GM18873 (cell line): ENCODE data around the gene ATP8B1.

Experiments
- ATAC-seq: cut with Tn5 transposase; IDR thresholded peaks from one replicate; pipeline ENCODE4 v1.9.1; 2021; ENCODE audit warnings: mild to moderate bottlenecking, moderate library complexity, moderate number of reproducible peaks; ENCODE audit not compliant: unreplicated experiment, low FRiP score

ATP8B1 gene

GRCh38 chr18:57819671-57820460 lies 16.8 kb upstream of the ATP8B1 start:
- ATAC-seq: no peak

- ATAC-seq: no peak
Measured at GRCh38 chr18:57819119-57819518, 16.0 kb upstream of the ATP8B1 start.

GRCh38 chr18:57816208-57816954 lies 13.3 kb upstream of the ATP8B1 start:
- ATAC-seq: no peak

DNA sequence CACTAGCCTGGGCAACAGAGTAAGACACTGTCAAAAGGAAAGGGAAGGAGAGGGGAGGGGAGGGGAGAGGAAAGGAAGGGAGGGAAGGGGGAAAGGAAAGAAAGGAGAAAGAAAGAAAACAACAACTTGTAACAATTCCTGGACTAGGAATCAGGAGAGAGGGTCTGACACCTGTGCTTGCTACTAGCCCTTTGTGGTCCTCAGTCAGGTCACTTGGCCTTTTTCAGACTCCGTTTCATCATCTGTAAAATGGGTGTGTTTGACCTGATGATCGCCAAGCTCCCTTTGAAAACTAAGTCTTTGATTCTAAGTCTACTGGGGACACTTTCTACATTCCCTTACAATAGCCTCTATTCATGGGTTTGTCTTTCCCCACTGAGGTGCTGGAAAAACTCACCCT lies 11.4 kb upstream of the ATP8B1 start:
- no peak for ATAC-seq

DNA sequence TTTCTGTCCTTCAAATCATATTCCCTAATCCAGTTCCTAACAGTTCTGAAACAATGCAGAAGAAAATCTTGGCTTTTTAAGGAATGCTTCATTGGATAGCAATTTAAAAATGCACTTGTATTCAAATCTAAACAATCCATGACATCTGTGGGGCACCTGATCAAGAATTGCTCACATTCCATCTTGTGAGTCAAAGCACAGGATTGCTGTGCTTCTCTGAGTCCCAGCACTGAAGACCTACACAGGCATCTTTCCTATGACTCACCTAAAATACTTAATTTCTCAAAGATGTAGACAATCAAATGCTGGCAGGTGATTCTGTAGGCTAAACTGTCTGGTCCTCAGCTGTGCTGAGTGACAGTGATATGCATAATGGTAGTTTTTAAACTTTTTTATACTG lies 10.1 kb upstream of the ATP8B1 start:
- ATAC-seq: no peak

GRCh38 chr18:57812126-57812477 lies 9.0 kb upstream of the ATP8B1 start:
- ATAC-seq: no peak

DNA sequence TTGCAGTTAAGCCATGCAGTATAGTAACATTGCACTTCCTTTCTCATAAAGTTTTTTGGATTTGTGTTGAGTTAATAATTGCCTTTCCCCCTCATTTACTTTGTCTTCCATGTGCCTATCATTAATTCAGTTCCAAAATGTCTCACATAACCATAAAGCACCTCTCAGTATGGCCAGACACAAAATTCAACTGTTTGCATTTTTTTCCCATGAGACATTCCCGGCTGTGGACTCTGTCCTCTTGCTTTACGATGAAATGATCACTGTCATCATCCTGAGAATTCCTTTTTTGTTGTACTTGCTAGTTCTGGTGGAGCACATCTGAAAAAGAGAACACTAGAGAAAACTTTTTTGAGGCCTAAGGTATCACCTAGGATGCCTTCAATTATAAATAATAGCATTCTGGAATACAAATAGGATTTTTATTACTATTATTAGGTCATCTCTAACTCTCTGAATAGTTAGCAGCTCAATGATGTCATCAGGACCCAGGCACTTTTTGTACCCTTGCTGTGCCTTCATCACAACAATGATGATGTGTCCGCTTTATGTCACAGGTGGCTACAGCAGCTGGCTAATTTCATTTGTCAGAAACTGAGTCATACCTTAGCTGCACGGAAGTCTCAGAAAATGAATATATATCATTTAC lies 8.5 kb upstream of the ATP8B1 start:
- no peak for ATAC-seq

DNA sequence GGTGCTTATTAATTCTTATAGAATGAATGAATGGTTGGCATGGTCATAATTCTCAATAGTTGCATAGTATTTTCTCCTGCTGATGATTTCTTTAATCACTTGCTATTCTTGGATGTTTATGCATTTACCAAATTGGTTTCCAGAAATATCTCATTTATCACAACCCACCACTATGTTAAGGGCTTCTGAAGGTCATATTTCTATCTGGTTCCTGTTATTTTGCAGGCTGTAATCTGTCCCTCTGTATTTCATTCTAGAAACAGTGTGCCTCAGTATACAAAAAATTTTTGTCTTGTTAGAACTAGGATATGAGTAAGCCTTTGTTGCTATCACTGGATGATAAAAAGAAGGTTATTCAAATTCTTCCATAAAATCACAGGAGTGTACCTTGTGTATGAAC lies 6.1 kb upstream of the ATP8B1 start:
- ATAC-seq: no peak

GRCh38 chr18:57807336-57808117 lies 4.4 kb upstream of the ATP8B1 start:
- ATAC-seq: no peak

DNA sequence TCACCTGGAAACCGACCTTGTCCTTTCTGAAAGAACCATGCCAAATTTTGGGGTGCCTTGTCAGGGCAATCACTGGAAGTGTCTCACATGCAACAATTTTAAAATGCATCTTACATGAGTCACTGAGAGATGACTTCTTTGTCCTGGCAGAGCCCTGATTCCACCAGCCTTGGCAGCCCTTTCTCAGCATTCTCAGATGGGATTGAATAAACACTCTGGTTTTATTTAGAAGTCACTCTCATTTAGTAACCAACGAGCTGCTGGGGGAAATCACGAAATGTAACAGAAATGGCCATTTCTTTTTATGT lies 3.8 kb upstream of the ATP8B1 start:
- no peak for ATAC-seq

- no peak for ATAC-seq
Measured at GRCh38 chr18:57806201-57806977, 3.3 kb upstream of the ATP8B1 start.

GRCh38 chr18:57805117-57805516 lies 2.0 kb upstream of the ATP8B1 start:
- no peak for ATAC-seq

DNA sequence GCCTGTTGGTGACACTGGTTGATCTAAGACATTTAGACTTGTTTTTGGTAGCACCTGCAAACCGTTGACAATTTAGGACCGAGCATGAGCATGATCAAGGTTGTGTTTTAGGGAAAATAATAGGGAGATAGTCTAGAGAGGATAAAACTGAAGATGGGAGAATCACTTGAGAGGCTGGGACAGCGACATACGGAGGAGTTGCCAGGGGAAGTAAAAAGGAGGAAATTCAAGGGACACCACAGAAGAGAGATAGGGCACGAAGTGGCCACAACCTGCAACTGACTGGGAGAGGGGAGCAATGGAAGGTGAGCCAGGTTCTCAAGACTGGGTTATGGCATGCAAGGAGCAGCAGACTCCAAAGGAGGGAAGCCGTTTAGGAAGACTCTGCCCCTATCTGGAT lies 1.4 kb upstream of the ATP8B1 start:
- ATAC-seq: no peak

DNA sequence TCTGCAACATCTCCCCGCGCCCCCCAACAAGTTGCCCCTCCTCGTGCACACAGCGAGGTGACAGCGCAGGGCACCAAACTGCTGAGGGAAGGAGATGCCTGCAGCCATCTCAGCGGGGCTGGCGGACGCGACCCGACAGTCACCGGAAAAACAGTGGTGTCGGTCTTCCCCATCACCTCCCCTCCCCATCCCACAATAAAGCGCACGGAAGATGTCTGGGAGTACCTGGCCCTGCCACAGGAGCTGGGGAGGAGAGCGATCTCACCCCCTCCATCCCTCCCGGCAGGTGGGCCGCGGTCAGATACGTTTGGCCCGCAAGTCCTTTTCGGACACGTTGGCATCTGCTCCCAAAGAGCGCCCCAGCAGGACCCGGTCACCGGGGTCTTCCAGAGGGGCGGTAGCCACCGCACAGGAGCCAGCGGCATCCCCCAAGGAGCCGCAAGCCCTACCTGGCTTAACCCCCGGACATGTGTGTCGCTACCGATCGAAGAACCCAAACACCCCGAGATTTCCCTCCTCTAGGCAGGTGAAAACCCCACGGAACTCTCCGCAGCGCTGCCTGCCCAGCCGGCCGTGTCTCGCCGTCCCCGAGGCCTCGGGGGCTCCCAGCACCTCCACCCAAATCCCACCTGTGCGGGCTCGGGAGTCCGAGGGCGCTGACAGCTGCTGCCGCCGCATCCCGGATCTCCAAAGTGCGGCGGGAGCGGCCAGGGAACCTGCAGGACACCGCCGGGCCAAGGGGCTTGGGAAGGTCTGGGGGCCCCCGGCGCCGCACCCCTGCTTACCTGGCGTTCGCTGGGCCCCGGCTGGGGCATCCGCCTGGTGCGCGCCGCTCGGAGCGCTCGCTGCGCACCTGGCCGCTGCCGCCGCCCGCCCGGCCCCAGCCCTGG lies 657 bp downstream of the ATP8B1 start:
- ATAC-seq: no peak

DNA sequence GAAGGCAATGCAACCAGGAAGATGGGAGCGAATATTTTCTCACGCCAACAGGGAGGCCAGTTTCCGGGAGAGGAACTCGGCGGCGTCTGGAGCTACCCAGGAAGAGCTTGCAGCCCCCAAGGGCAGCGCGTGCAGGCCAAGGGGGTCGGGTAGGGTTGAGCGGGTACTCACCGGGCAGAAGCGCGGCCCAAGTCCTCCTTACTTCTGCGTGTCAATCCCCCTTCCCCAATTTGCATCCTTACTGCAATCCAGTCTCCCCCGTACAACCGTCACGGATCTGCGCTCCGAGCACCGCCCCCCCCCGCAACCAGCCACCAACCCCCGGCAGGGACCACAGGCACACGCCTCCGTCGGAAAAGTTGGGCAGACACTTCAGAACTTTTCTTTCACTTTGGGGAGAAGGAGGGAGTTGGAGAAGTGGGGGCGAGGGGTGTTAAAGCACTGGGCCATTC lies 1.3 kb downstream of the ATP8B1 start:
- ATAC-seq: no peak

DNA sequence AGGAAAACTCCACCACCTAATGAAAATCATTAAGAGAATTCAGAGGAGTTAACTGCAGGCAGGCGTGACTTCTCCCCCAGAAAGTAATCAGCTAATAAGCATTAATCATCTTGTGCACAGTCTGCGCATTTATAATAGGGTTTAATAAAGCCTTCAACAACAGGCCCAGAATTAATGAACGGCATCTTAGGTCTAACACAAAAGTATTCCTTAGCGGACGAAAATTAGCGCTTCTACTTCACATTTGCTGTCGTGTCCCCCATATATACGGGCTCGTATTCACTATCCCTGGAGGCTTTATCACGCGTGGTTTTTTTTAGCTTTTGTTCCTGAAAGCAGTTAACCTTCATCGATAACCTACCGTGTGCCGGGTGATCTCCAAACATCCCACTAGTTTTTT lies 1.8 kb downstream of the ATP8B1 start:
- ATAC-seq: no peak

- ATAC-seq: no peak
Measured at GRCh38 chr18:57798713-57799373, 4.3 kb downstream of the ATP8B1 start.

GRCh38 chr18:57797209-57797651 lies 5.9 kb downstream of the ATP8B1 start:
- ATAC-seq: no peak
